ENCODE results near the gene MS4A15.

DNA sequence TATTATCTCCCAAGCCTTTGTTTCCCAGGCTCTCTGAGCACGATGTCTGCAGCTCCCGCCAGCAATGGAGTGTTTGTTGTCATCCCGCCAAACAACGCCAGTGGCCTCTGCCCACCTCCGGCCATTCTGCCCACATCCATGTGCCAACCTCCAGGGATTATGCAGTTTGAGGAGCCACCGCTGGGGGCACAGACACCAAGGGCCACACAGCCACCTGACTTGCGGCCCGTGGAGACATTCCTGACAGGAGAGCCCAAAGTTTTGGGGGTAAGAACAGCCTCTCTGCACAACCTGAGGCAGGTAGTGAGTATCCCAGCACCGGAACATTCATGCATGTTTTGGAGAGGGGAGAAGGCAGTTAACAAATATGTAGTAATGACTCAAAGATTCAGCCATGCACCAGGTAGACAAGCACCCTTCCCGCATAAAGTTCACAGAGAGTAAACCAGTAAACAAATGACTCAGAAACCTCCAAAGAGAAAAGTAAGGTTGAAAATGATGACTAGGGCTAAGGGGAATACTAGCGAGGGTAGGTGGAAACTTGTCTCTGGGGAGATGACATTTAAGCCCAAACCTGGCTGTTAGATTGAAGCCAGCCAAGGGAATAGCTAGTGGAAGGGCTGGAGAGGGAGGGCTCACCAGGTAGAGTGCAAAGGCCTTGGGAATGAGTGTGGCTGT is 7.2 kb downstream of the MS4A15 start:
- TF ChIP-seq, protein P1, sequence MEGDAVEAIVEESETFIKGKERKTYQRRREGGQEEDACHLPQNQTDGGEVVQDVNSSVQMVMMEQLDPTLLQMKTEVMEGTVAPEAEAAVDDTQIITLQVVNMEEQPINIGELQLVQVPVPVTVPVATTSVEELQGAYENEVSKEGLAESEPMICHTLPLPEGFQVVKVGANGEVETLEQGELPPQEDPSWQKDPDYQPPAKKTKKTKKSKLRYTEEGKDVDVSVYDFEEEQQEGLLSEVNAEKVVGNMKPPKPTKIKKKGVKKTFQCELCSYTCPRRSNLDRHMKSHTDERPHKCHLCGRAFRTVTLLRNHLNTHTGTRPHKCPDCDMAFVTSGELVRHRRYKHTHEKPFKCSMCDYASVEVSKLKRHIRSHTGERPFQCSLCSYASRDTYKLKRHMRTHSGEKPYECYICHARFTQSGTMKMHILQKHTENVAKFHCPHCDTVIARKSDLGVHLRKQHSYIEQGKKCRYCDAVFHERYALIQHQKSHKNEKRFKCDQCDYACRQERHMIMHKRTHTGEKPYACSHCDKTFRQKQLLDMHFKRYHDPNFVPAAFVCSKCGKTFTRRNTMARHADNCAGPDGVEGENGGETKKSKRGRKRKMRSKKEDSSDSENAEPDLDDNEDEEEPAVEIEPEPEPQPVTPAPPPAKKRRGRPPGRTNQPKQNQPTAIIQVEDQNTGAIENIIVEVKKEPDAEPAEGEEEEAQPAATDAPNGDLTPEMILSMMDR (IDR thresholded peaks at IDR 0.05; ENCODE audit: low read length) = peak; percentile 22; the same call in 1 of the 2 replicates
- no peak for TF ChIP-seq EZH2 (IDR thresholded peaks at IDR 0.05; ENCODE audit: borderline replicate concordance, low read length)

Measured in OCI-LY1 (cell line).